Left colon (tissue), 2 donors: ENCODE data around the gene GJC2. TPM values are rescaled to one million over a fixed set of nuclear protein-coding genes. Genes with fewer than 3 reads are reported as not detected.

Source experiments
- ATAC-seq: fragments of 200-7000 bp; cut with Tn5 transposase; one replicate; pipeline ENCODE4 v1.9.1; 2020; ENCODE audit warnings: mild to moderate bottlenecking, moderate library complexity
- DNase-seq, 2 donors: peaks; one replicate each; pipeline ENCODE4 v3.0.0-alpha.2; 2020
- intact Hi-C, 2 donors: fragments of 100-400 bp; cut with DNase I in 1 of 2; cut with micrococcal nuclease in 1 of 2; formaldehyde crosslinking; loops; one replicate each; pipeline versions ENCODE4 v1.11.2 to v1.14.0; 2022; cut with DNase I, micrococcal nuclease
- total RNA-seq, 2 donors: library from RNA; stranded (reverse); fragmentation: NEBNext Ultra II Directional; extraction: Animal tissue kit (Norgen Biotek cat#: 25700); gene quantifications; one replicate each; pipeline ENCODE4 v1.2.1, GENCODE V29; 2021
- donor health status: DM: no; HTN: no; CAD: no.
- donor health status: DM: yes; HTN: yes; CAD: no.

The GJC2 gene
- total RNA-seq, 2 donors from 2014 or later = 0.49 to 1.5 TPM

DNA sequence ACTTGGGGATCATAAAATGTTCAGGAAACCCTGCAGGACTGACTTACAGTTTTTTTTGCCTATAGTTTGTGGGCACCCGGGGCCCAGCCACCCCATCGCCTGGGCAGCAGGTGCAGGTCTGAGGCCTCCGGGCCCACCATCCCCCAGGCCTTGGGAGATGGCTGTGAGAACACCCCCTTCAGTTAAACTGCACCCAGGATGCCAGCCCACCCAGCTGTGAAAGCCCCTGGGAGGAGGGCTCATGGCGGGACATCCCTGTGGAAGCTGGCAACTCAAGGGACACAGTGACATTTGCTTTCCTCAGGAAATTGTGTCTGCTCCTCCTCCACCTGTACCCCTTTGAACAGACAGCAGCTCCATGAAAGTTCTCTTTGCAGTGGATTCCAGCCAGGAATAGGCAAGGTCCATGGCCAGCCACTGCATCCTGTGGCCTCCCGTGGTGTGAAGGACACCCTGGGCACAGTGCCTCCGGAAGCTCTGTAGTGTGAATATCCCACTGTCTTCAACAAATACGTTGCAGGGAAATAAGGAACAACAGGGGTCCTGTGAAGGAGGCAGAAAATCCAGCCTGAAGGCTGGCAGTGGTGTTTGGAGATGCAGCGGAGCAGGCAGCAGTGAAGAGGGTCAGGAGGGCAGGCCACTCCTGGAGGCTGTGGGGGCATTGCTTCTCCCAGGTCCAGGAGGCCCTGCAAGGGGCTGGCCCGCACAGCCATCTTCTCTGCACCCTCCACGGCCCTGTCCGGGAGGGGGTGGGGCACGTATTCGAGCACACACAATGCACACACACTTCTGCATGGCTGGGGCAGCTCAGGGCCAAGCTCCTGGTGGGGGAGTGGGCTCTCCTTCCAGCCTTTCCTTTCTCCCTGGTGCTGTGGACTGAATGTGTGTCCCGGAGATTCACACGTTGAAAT lies 56.1 kb downstream of the GJC2 start:
- ATAC-seq (no peak), DNase-seq (no peak)
- intact Hi-C loops = no loop called here

DNA sequence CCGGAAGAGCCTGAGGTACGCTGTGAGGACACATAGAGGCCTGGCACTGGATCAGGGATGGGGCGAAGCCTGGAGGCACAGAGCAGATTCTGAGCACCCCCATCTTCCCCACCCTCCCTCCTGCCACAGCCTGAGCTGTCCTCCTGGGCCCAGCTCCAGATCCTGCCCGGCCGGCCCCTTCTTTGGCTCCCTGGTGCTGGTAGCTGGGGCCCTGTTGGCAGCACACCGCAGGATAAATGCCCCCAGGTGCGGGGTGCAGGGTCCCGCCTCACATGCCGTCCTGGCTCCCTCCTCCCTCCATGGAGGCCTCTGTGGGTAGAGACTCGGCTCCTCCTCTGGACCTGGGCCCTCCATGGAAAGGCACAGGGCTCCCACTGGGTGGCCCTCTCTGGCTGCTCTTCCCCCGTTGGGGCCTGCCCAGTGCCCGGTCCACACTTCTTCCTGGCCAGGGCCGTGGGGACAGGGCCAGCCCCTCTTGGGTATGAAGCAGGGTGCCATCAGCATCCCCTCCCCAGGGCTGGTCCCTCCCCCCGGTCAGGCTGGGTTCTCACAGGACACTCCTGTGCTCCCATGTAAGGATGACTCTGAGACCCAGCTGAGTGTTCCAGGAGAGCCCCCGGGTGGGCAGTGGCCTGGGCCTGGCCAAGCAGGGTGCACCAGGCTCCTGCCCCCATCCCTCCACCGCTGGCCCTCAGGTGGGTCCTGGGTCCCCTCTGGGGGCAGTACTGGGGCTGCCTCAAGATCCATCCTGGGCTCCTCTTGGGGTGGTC lies 57.0 kb downstream of the GJC2 start:
- intact Hi-C loops = no loop called here
- ATAC-seq = no peak
- no peak for DNase-seq

DNA sequence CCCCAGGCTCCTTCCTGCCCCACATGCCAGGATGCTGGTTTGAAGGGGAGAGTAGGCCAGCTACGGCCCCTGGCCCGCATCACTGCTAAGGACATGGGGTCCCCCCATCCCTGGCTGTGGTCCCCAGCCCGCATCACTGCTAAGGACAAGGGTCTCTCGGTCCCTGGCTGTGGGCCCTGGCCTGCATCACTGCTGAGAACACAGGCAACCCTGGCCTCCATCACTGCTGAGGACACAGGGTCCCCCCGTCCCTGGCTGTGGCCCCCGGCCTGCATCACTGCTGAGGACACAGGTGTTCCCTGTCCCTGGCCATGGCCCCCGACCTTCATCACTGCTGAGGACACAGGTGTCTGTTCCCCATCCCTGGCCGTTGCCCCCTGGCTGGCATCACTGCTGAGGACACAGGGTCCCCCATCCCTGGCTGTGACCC lies 57.7 kb downstream of the GJC2 start:
- DNase-seq (no peak), ATAC-seq (no peak)
- intact Hi-C loops = no loop called here

- ATAC-seq = no peak
- no peak for DNase-seq
- intact Hi-C loops = no loop called here
These were observed 58.4 kb downstream of the GJC2 start, which contains the start of gene OBSCN for GRCh38 chr1:228207851-228208821. Gene OBSCN, plus strand, starts transcription at chr1:228208044. Its CDS starts 3,740 bp downstream, at chr1:228211784.

GRCh38 chr1:228208831-228209551 lies 59.3 kb downstream of the GJC2 start:
- ATAC-seq (no peak), DNase-seq (no peak)
- intact Hi-C loops = no loop called here

Other genes with a start within 250 kb of the GJC2 start
- 1 to 10 TPM; 2.2 to 2.6 TPM for gene WNT9A, start 202.0 kb upstream of the GJC2 start, total RNA-seq
- under 1 TPM in 1 of 2 donors, not detected in 1; 0.14 TPM for gene WNT3A, start 142.9 kb upstream of the GJC2 start, total RNA-seq
- gene ARF1, start 67.2 kb upstream of the GJC2 start, total RNA-seq = 100 to 1,000 TPM; 469 to 500 TPM
- gene C1orf35, start 46.6 kb upstream of the GJC2 start, total RNA-seq = 10 to 100 TPM; 11.9 to 14.7 TPM
- 10 to 100 TPM; 31.9 to 32.9 TPM for gene MRPL55, start 40.6 kb upstream of the GJC2 start, total RNA-seq
- 100 to 1,000 TPM; 175 to 176 TPM for gene GUK1, start 9.7 kb upstream of the GJC2 start, total RNA-seq
- gene IBA57, start 15.9 kb downstream of the GJC2 start, total RNA-seq = 1 to 10 TPM; 9.3 to 9.4 TPM
- gene OBSCN, start 58.1 kb downstream of the GJC2 start, total RNA-seq = 1 to 10 TPM; 5.3 to 8.0 TPM